ENCODE data around the gene RETREG3. TPM values are rescaled to one million over a fixed set of nuclear protein-coding genes. Genes with fewer than 3 reads are reported as not detected.
A peak's percentile ranks its signal among the peaks of the same experiment; 100 is the strongest.

Gene RETREG3
- total and polyA plus RNA-seq, 9 of the 15 experiments (the other 6 are each of a cell fraction or from before 2014, with no cell fraction given), result 4.1 to 39.0 (median 16.9) TPM

DNA sequence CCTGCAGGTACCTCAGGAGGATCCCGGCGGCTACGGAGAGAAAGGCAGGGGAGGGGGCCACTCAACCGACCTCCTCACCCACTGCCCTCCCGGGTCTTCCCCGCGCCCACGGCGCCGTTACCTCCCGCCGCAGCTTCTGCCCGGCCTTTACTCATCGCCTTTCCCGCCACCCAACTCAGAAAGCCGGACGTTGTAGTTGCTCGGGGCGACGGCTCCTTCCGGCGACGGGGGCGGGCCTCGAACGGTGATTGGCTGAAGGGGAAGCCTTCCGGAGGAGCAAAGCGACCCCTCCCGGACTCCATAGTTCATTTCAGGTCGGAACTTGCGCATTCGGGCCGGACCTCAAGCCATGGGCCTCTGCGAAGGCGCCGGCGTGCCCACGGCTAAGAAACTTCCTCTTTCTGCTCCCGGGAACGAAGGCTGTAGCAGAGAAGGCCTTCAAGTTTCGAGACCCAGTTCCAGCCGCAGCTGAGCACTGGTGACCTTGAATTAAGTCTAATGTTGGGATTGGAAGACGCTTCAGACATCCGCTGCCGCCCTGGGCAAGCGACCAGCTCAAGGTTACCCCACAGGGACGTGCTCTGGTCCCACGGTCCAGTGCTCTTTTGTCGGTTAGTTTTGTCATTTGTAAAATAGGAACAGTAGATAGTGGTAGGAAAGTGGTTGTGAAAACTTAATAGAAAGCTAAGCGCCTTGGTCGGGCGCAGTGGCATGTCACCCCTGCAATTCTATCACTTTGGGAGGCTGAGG, 31.5 kb downstream of the RETREG3 start, which contains the start of gene PSMC3IP (continued):
- TF ChIP-seq SNRNP70 (optimal IDR thresholded peaks at IDR 0.05; ENCODE audit: low read depth, low read length), result no peak
- peak; percentile 73; the same call in 1 of the 2 replicates for TF ChIP-seq BMI1 (IDR thresholded peaks at IDR 0.05; ENCODE audit: low read length)
- TF ChIP-seq, protein P1, sequence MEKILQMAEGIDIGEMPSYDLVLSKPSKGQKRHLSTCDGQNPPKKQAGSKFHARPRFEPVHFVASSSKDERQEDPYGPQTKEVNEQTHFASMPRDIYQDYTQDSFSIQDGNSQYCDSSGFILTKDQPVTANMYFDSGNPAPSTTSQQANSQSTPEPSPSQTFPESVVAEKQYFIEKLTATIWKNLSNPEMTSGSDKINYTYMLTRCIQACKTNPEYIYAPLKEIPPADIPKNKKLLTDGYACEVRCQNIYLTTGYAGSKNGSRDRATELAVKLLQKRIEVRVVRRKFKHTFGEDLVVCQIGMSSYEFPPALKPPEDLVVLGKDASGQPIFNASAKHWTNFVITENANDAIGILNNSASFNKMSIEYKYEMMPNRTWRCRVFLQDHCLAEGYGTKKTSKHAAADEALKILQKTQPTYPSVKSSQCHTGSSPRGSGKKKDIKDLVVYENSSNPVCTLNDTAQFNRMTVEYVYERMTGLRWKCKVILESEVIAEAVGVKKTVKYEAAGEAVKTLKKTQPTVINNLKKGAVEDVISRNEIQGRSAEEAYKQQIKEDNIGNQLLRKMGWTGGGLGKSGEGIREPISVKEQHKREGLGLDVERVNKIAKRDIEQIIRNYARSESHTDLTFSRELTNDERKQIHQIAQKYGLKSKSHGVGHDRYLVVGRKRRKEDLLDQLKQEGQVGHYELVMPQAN (IDR thresholded peaks at IDR 0.05; ENCODE audit: borderline replicate concordance), result peak; percentile 75; the same call in 1 of the 2 replicates
- no peak for TF ChIP-seq NR1H2 (CRISPR knock-in tag; IDR thresholded peaks at IDR 0.05)
- TF ChIP-seq ZNF175 (CRISPR knock-in tag; IDR thresholded peaks at IDR 0.05; ENCODE audit: low read depth), result no peak
- TF ChIP-seq NCOA1 (IDR thresholded peaks at IDR 0.05; ENCODE audit: low read depth), result no peak
- TF ChIP-seq MECOM (CRISPR knock-in tag; IDR thresholded peaks at IDR 0.05), result no peak
- TF ChIP-seq RBM25 (IDR thresholded peaks at IDR 0.05; ENCODE audit: low read depth, low read length, severe bottlenecking), result peak; percentile 83
- TF ChIP-seq MXI1 (IDR thresholded peaks at IDR 0.05; ENCODE audit: low read depth, low read length), result peak; percentile 90
- TF ChIP-seq POLR2A (conservative IDR thresholded peaks at IDR 0.05), result peak; percentile 92
- no peak; the same call in 1 of the 2 replicates for TF ChIP-seq ZNF589 (CRISPR knock-in tag; IDR thresholded peaks at IDR 0.05; ENCODE audit: low read depth)
- TF ChIP-seq, protein P2, sequence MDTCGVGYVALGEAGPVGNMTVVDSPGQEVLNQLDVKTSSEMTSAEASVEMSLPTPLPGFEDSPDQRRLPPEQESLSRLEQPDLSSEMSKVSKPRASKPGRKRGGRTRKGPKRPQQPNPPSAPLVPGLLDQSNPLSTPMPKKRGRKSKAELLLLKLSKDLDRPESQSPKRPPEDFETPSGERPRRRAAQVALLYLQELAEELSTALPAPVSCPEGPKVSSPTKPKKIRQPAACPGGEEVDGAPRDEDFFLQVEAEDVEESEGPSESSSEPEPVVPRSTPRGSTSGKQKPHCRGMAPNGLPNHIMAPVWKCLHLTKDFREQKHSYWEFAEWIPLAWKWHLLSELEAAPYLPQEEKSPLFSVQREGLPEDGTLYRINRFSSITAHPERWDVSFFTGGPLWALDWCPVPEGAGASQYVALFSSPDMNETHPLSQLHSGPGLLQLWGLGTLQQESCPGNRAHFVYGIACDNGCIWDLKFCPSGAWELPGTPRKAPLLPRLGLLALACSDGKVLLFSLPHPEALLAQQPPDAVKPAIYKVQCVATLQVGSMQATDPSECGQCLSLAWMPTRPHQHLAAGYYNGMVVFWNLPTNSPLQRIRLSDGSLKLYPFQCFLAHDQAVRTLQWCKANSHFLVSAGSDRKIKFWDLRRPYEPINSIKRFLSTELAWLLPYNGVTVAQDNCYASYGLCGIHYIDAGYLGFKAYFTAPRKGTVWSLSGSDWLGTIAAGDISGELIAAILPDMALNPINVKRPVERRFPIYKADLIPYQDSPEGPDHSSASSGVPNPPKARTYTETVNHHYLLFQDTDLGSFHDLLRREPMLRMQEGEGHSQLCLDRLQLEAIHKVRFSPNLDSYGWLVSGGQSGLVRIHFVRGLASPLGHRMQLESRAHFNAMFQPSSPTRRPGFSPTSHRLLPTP (IDR thresholded peaks at IDR 0.05; ENCODE audit: borderline replicate concordance, extremely low read depth, insufficient read length), result no peak
- TF ChIP-seq, protein P3, sequence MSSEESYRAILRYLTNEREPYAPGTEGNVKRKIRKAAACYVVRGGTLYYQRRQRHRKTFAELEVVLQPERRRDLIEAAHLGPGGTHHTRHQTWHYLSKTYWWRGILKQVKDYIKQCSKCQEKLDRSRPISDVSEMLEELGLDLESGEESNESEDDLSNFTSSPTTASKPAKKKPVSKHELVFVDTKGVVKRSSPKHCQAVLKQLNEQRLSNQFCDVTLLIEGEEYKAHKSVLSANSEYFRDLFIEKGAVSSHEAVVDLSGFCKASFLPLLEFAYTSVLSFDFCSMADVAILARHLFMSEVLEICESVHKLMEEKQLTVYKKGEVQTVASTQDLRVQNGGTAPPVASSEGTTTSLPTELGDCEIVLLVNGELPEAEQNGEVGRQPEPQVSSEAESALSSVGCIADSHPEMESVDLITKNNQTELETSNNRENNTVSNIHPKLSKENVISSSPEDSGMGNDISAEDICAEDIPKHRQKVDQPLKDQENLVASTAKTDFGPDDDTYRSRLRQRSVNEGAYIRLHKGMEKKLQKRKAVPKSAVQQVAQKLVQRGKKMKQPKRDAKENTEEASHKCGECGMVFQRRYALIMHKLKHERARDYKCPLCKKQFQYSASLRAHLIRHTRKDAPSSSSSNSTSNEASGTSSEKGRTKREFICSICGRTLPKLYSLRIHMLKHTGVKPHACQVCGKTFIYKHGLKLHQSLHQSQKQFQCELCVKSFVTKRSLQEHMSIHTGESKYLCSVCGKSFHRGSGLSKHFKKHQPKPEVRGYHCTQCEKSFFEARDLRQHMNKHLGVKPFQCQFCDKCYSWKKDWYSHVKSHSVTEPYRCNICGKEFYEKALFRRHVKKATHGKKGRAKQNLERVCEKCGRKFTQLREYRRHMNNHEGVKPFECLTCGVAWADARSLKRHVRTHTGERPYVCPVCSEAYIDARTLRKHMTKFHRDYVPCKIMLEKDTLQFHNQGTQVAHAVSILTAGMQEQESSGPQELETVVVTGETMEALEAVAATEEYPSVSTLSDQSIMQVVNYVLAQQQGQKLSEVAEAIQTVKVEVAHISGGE (CRISPR knock-in tag; IDR thresholded peaks at IDR 0.05), result peak in 1 of 3 experiments; percentile 65; a peak in 2 of 6 replicates
